CD4-positive, CD25-positive, alpha-beta regulatory T cell (primary cell): ENCODE measurements around the gene PLEKHG3. TPM values are rescaled to one million over a fixed set of nuclear protein-coding genes. Genes with fewer than 3 reads are reported as not detected.

ENCODE experiments used
- ATAC-seq, 2 donors: fragments of 150-1000 bp; cut with Tn5 transposase; one replicate each; pipeline ENCODE4 v1.10.0; 2021; ENCODE audit warnings: low read depth in 2 of 2, moderate number of reproducible peaks in 2 of 2, moderate library complexity in 1 of 2
- DNase-seq, 3 donors: peaks; one replicate each; pipeline versions ENCODE4 v3.0.0 to v3.0.0-alpha.2; 2012 to 2022; ENCODE audit warnings: mixed read lengths in 1 of 3
- H3K27ac ChIP-seq: one replicate; pipeline ENCODE4 v1.7.0; 2013; ENCODE audit warnings: mild to moderate bottlenecking, low read length; ENCODE audit not compliant: insufficient read depth, poor library complexity, severe bottlenecking
- H3K27me3 ChIP-seq: one replicate; pipeline ENCODE4 v1.7.0; 2013; ENCODE audit warnings: low read length; ENCODE audit not compliant: control insufficient read depth, insufficient read depth
- H3K36me3 ChIP-seq: one replicate; pipeline ENCODE4 v1.7.0; 2013; ENCODE audit warnings: mild to moderate bottlenecking, low read length, moderate library complexity; ENCODE audit not compliant: control insufficient read depth, insufficient read depth
- H3K4me1 ChIP-seq: 2 replicates; pipeline ENCODE4 v1.7.0; 2013; ENCODE audit warnings: mild to moderate bottlenecking, low read length; ENCODE audit not compliant: insufficient read depth, control insufficient read depth, poor library complexity, severe bottlenecking
- H3K4me3 ChIP-seq: one replicate; pipeline ENCODE4 v1.7.0; 2013; ENCODE audit warnings: low read depth, mild to moderate bottlenecking, low read length, moderate library complexity
- H3K9me3 ChIP-seq, 2 experiments: 1 replicate in 1 of 2; 2 replicates in 1 of 2; pipeline ENCODE4 v1.7.0; 2013; ENCODE audit warnings: low read length in 2 of 2, mild to moderate bottlenecking in 1 of 2, moderate library complexity in 1 of 2; ENCODE audit not compliant: control insufficient read depth in 2 of 2
- H3K27ac Mint-ChIP-seq, 3 donors: one replicate each; pipeline ENCODE4 v1.8.0; 2020 to 2022; ENCODE audit warnings: mild to moderate bottlenecking in 3 of 3, mixed read lengths in 3 of 3, moderate library complexity in 2 of 3
- H3K27me3 Mint-ChIP-seq: one replicate; pipeline ENCODE4 v1.8.0; 2022; ENCODE audit warnings: mild to moderate bottlenecking, mixed read lengths
- H3K36me3 Mint-ChIP-seq: one replicate; pipeline ENCODE4 v1.8.0; 2020; ENCODE audit warnings: mixed read lengths
- H3K4me1 Mint-ChIP-seq, 4 donors: one replicate each; pipeline ENCODE4 v1.8.0; 2020 to 2022; ENCODE audit warnings: mixed read lengths in 4 of 4, mild to moderate bottlenecking in 1 of 4
- H3K4me3 Mint-ChIP-seq, 4 donors: one replicate each; pipeline ENCODE4 v1.8.0; 2020 to 2022; ENCODE audit warnings: mild to moderate bottlenecking in 4 of 4, mixed read lengths in 4 of 4, moderate library complexity in 3 of 4
- H3K9me3 Mint-ChIP-seq, 7 donors: one replicate each; pipeline ENCODE4 v1.8.0; 2020 to 2022; ENCODE audit warnings: mixed read lengths in 7 of 7, mild to moderate bottlenecking in 3 of 7, moderate library complexity in 2 of 7
- polyA plus RNA-seq, 4 donors: library from polyadenylated mRNA; unstranded; fragments of 300-500 nt; fragmentation: Illumina TruSeq; gene quantifications; one replicate each; pipeline ENCODE4 v1.2.3, GENCODE V29; 2021
- total RNA-seq: library from RNA; stranded (reverse); gene quantifications from one replicate; pipeline ENCODE4 v1.2.3, GENCODE V29; 2022

The PLEKHG3 gene
- total and polyA plus RNA-seq, 5 donors from 2014 or later, result 2.1 to 31.9 (median 4.7) TPM

GRCh38 chr14:64693810-64694165 is 10.4 kb upstream of the PLEKHG3 start:
- no peaks in the 10 kb centered on the region for H3K9me3 ChIP-seq
- peaks cover 2 to 14% (median 10%) of the 10 kb centered on the region in 4 donors for H3K4me1 Mint-ChIP-seq
- H3K27me3 Mint-ChIP-seq, result peaks cover 53% of the 10 kb centered on the region
- DNase-seq, result no peak
- H3K36me3 Mint-ChIP-seq, result no peaks in the 10 kb centered on the region
- no peaks in the 10 kb centered on the region for H3K36me3 ChIP-seq
- peaks cover under 1% of the 10 kb centered on the region for H3K4me1 ChIP-seq
- no peak overlapping the region for H3K4me3 ChIP-seq
- no peak for ATAC-seq
- H3K27ac ChIP-seq, result no peak overlapping the region
- H3K27ac Mint-ChIP-seq, result no peak overlapping the region
- H3K27me3 ChIP-seq, result peaks cover 7% of the 10 kb centered on the region
- H3K4me3 Mint-ChIP-seq, result no peak overlapping the region
- peaks cover 0 to 2% (median 0%) of the 10 kb centered on the region in 7 donors for H3K9me3 Mint-ChIP-seq

- Histone ChIP-seq H3K9me3 (no peaks in the 10 kb centered on the region), H3K4me1 (peaks cover 7% of the 10 kb centered on the region), H3K36me3 (no peaks in the 10 kb centered on the region), H3K27ac (no peak overlapping the region), H3K4me3 (no peak overlapping the region), H3K27me3 (peaks cover 8% of the 10 kb centered on the region)
- ATAC-seq (no peak), DNase-seq (no peak)
- peaks cover 0 to 16% (median 12%) of the 10 kb centered on the region in 4 donors for H3K4me1 Mint-ChIP-seq
- H3K9me3 Mint-ChIP-seq, result peaks cover 0 to 2% (median 0%) of the 10 kb centered on the region in 7 donors
- H3K27me3 Mint-ChIP-seq, result peaks cover 55% of the 10 kb centered on the region
- no peaks in the 10 kb centered on the region for H3K36me3 Mint-ChIP-seq
- no peak overlapping the region for H3K4me3 Mint-ChIP-seq
- H3K27ac Mint-ChIP-seq, result no peak overlapping the region
Observed at GRCh38 chr14:64695071-64695470, 9.2 kb upstream of the PLEKHG3 start.

GRCh38 chr14:64696355-64696857 is 7.8 kb upstream of the PLEKHG3 start:
- Mint-ChIP-seq H3K27me3 (peaks cover 62% of the 10 kb centered on the region), H3K9me3 (peaks cover 0 to 2% (median 0%) of the 10 kb centered on the region in 7 donors), H3K4me1 (peaks cover 0 to 16% (median 12%) of the 10 kb centered on the region in 4 donors), H3K36me3 (no peaks in the 10 kb centered on the region), H3K27ac (peak overlapping the region in 1 of 3 donors; percentile 20), H3K4me3 (no peak overlapping the region)
- H3K4me1 ChIP-seq, result peaks cover 7% of the 10 kb centered on the region
- H3K36me3 ChIP-seq, result no peaks in the 10 kb centered on the region
- ATAC-seq, result no peak
- no peaks in the 10 kb centered on the region for H3K9me3 ChIP-seq
- no peak overlapping the region for H3K27ac ChIP-seq
- H3K4me3 ChIP-seq, result no peak overlapping the region
- peaks cover 8% of the 10 kb centered on the region for H3K27me3 ChIP-seq
- DNase-seq, result peak in 1 of 3 donors; percentile 15

DNA sequence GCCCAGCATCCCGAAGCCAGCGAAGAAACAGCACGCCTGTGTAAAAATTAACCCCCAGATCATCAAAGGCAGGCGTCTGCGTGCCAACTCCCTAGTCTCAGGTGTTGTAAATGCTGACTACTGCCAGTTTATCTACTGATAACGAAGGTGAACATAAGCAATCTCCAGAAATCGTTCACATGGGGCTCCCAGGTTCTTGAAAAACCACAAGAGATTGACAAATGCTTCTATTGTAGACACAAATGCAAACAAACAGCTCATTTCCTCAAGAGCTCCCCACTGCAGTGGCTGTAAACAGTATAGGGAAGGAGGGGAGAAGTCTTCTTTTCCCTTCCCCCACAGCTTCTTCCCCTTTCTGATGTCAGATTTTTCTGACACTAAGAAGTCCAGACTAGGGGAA is 5.3 kb upstream of the PLEKHG3 start:
- peaks cover 0 to 5% (median 0%) of the 10 kb centered on the region in 7 donors for H3K9me3 Mint-ChIP-seq

DNA sequence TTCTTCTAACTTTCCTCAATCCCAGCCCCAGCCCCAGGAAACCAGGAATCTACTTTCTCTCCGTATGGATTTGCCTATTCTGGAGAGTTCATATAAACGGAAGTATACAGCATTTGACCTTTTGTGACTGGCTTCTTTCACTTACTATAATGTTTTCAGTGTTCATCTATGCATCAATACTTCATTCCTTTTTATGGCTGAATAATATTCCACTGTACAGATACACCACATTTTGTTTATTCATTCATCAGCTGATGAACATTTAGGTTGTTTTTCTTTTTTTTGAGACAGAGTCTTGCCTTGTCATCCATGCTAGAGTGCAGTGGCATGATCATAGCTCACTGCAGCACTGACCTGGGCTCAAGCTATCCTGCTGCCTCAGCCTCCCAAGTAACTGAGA is 3.9 kb upstream of the PLEKHG3 start:
- no peaks in the 10 kb centered on the region for H3K9me3 ChIP-seq
- H3K36me3 ChIP-seq, result no peaks in the 10 kb centered on the region
- no peak overlapping the region for H3K27ac Mint-ChIP-seq
- DNase-seq (no peak), ATAC-seq (no peak)
- H3K36me3 Mint-ChIP-seq, result no peaks in the 10 kb centered on the region
- H3K9me3 Mint-ChIP-seq, result peaks cover 0 to 5% (median 0%) of the 10 kb centered on the region in 7 donors
- H3K27me3 ChIP-seq, result peaks cover 16% of the 10 kb centered on the region
- H3K27me3 Mint-ChIP-seq, result peaks cover 82% of the 10 kb centered on the region
- H3K4me3 Mint-ChIP-seq, result no peak overlapping the region
- peaks cover 8 to 33% (median 24%) of the 10 kb centered on the region in 4 donors for H3K4me1 Mint-ChIP-seq
- peaks cover 35% of the 10 kb centered on the region for H3K4me1 ChIP-seq
- H3K27ac ChIP-seq, result no peak overlapping the region
- no peak overlapping the region for H3K4me3 ChIP-seq

More for the DNA sequence above, 5.3 kb upstream of the PLEKHG3 start:
- no peaks in the 10 kb centered on the region for H3K36me3 ChIP-seq
- H3K9me3 ChIP-seq, result no peaks in the 10 kb centered on the region
- H3K27me3 Mint-ChIP-seq, result peaks cover 80% of the 10 kb centered on the region
- H3K36me3 Mint-ChIP-seq, result no peaks in the 10 kb centered on the region
- H3K4me3 ChIP-seq, result no peak overlapping the region
- H3K27ac ChIP-seq, result no peak overlapping the region
- H3K4me1 Mint-ChIP-seq, result peaks cover 8 to 31% (median 23%) of the 10 kb centered on the region in 4 donors
- no peak overlapping the region for H3K4me3 Mint-ChIP-seq
- H3K27ac Mint-ChIP-seq, result peak overlapping the region in 1 of 3 donors; percentile 9
- ATAC-seq (peak in 1 of 2 donors; percentile 11), DNase-seq (peak in 1 of 3 donors; percentile 21)
- H3K27me3 ChIP-seq, result peaks cover 21% of the 10 kb centered on the region
- peaks cover 22% of the 10 kb centered on the region for H3K4me1 ChIP-seq

GRCh38 chr14:64700894-64701293 is 3.3 kb upstream of the PLEKHG3 start:
- Mint-ChIP-seq H3K36me3 (no peaks in the 10 kb centered on the region), H3K4me3 (no peak overlapping the region), H3K27ac (no peak overlapping the region), H3K9me3 (peaks cover 0 to 5% (median 0%) of the 10 kb centered on the region in 7 donors), H3K27me3 (peaks cover 85% of the 10 kb centered on the region), H3K4me1 (peaks cover 8 to 39% (median 28%) of the 10 kb centered on the region in 4 donors)
- DNase-seq, result no peak
- Histone ChIP-seq H3K4me1 (peaks cover 41% of the 10 kb centered on the region), H3K9me3 (no peaks in the 10 kb centered on the region), H3K36me3 (no peaks in the 10 kb centered on the region), H3K27ac (no peak overlapping the region), H3K4me3 (no peak overlapping the region), H3K27me3 (peaks cover 16% of the 10 kb centered on the region)
- ATAC-seq, result no peak

GRCh38 chr14:64701660-64702059 is 2.6 kb upstream of the PLEKHG3 start:
- ATAC-seq (no peak), DNase-seq (no peak)
- Histone ChIP-seq H3K27ac (no peak overlapping the region), H3K36me3 (no peaks in the 10 kb centered on the region), H3K4me3 (no peak overlapping the region), H3K9me3 (no peaks in the 10 kb centered on the region), H3K27me3 (peaks cover 16% of the 10 kb centered on the region), H3K4me1 (peaks cover 42% of the 10 kb centered on the region)
- no peaks in the 10 kb centered on the region for H3K36me3 Mint-ChIP-seq
- peaks cover 79% of the 10 kb centered on the region for H3K27me3 Mint-ChIP-seq
- H3K27ac Mint-ChIP-seq, result no peak overlapping the region
- peak overlapping the region in 1 of 4 donors; percentile 83 for H3K4me3 Mint-ChIP-seq
- peaks cover 8 to 37% (median 27%) of the 10 kb centered on the region in 4 donors for H3K4me1 Mint-ChIP-seq
- peaks cover 0 to 5% (median 0%) of the 10 kb centered on the region in 7 donors for H3K9me3 Mint-ChIP-seq
